HG03460 (cell line): ENCODE measurements around the gene STK11IP.

Experiments used
- ATAC-seq: cut with Tn5 transposase; IDR thresholded peaks from one replicate; pipeline ENCODE4 v1.9.1; 2021; ENCODE audit not compliant: unreplicated experiment

STK11IP gene

DNA sequence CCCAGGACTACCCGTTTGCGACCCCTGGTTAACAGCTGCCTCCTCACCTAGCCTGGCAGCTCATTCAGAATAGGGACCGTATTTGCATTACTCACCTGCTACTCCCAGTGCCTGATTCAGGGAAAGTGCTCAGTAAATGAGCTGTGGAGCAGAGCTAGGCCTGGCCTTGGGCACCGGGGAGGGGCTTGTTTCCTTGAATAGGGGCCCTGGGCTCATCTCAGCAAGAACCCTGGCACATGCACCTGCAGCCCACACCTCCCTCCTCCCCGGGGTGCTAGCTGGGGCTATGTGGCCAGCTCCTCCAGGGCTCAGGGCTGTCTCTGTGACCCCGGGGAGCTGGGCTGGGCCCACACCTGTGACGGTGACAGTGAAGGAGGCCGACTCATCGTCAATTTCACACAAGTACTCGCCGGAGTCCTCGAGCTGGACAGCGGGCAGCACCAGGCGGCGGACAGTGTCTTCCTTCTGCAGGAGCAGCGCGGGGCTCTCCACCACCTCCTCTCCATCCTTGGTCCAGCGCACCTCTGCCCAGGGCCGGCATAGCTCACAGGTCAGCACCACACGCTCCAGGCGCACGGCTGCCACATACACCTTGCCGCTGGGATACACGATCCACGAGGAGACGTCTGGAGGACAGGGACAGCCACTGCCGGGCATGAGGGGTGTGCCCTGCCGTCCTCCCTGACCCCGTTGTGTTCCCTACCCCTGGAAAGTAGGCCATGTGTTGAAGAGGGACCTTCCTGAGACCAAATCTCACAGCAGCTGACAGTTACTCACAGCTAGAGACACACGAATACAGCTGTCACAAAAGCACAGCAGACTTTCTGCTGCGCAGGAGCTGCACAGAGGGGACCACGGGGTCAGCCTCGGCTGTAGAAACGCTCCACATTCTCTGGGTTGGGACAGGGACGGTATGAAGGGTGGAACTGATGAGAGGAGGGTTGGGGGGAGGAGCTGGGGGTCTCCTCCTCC, 35.3 kb upstream of the STK11IP start:
- no peak for ATAC-seq

DNA sequence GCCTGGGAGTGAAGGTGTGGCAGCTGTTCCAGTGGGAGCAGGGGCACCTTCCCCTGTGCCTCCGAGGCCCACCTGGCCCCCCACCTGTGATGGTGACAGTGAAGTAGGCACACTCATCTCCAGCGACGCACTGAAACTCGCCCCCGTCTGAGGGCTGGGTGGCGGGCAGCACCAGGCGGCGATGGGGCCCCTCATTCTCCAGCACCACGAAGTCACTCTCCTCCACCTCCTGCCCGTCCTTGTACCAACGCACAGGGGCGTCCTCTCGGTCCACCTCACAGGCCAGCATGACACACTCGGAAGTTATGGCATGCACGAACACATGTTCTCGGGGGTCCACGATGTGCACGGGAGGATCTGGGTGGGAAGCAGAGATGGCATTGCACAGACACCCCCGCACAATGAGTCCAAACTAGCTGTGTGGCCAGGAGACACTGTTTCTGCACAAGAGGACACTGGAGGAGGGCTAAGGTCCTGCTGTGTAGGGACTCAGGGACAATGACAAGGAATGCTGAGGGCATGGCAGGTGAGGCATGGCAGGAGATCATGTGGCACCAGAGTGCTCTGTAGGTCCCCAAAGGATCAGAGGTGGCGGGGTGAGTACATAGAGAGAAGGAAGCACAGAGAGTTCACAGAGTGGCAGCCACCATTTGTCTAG, 34.3 kb upstream of the STK11IP start:
- ATAC-seq = no peak

DNA sequence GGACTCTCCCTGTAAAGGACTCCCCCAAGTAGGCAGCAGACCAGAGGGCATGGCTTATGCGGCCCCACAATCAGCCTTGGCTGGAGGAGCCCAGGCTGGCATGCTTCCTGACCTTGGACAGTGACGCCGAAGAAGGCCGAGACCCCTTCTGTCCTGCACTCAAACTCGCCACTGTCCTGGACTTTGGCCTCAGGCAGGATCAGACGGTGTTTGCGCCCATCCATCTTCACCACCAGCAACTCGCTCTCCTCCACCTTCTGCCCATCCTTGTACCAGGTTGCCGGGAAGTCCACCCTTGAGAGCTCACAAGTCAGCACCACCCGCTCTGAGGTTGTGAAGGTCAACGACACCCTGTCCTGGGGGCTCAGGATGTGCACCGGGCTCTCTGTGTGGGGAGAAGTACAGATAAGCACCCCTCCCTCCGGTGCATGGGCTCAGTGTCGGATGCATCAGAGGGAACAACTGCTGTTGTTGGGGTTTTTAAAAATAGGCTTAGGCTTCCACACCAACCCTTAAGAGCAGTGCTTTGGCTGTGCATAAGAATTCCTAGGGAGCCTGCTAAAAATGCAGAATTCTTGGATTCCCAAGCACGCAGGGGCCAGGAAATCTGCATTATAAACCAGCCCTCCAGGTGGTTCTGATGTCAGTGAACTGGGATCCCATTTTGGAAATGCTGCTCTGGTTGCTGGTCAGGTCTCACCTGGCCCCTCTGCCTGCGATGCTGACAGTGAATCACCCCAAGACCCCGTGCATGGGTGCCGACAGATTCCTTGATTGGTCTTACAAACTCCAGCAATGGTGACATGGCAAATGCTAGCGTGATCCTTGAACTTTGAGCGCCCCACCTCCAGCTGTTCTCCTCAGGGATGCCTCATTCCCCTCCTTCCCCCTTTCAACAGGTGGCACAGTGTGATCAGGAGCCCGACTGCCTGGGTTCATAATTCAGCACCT, 32.3 kb upstream of the STK11IP start:
- ATAC-seq = no peak

DNA sequence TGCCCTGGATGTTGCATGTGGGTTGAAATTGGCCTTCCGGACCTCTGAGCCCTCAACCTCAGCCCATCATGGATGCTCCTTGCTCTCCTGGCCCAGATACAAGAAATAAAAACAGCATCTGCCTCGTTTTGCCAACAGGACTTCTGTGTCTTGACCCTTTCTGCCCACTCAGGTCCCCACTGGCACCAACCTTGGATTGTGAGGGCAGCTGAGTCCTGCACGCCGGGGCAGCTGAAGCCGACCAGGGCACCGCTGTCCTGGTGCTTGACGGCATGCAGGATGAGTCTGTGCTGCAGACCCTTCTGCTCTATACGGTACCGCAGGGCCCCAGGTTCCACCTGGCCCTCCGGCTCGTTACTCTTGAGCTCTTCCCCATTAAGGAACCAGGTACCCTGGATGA, 31.0 kb upstream of the STK11IP start:
- ATAC-seq = no peak

DNA sequence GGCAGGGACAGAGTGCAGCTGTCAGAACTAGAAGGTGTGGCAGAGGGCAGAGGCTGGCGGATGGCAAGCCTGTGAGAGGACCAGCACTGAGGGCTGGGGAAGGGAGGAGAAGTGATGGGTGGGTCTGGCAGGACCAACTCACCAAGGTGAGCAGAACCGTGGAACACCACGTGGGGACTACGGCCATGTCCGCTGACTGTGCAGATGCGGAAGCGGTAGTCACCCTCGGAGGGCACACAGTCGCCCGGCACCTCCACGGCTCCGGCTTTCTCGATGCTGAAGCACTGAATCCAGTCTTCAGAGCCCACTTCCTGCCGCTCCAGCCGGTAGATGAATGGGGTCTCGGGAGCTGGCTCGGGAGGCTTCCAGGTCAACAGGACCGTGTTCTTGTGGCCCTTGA, 30.5 kb upstream of the STK11IP start:
- ATAC-seq = no peak

DNA sequence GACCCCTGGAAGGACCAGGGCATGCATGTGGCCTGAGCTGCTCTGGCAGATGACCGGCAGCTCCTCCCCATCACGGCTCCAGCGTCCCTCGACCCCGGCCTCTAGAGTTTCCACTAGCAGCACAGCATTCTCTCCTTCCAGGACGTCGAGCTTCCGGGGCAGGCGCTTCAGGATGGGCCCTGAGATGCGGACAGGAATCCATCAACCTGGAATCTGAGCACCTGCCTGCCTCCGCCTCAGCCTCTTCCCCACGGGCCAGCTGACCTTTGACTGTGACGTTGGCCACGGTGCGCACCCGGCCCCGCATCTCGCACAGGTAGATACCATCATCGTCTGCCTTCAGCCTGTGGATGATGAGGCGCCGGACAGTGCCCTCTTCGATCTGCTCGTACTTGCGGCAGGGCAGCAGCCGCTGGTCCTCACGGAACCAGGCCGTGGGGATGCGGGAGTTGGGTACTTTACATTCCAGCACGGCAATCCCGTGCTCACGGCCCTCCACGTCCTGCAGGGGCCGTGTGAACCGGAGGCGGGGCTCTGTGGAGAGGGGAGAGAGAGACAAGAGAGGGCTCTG, 29.8 kb upstream of the STK11IP start:
- no peak for ATAC-seq

DNA sequence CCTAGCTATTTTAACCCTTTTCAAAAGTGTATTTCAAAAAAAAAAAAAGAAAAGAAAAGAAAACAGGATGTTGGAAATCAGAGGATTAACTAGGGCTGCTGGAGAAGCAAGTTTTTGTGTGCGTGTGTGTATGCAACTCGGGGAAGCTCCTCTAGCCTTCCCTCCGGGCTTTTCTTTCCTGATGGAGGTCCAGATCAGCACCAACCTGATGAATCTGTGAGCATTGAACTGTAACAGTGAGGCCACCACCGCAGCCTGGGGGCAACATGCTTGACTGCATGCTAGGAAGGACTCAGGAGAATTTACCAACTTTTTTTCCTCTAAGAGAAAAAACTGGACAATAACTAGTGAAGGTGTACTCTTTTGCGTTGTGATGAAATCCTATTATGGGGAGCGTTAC, 28.6 kb upstream of the STK11IP start:
- no peak for ATAC-seq

DNA sequence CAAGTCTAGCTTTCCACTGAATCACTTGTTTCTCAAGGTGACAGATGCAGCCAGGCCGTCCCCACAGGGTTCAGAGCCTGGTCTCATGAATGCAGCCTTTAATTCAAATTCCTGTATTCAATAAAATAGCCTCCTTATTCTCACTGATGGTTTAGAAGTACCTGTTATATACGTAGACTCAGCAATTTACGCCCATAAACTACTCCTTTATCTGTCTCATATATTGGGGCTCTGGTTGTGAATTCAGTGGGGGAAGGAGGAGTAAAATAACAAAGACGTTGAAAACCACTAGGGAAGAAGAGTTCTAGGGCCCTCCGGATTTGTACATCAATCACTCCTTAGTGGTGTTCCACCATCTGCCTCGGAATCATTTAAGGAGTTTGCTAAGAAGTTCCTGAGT, 28.0 kb upstream of the STK11IP start:
- no peak for ATAC-seq

DNA sequence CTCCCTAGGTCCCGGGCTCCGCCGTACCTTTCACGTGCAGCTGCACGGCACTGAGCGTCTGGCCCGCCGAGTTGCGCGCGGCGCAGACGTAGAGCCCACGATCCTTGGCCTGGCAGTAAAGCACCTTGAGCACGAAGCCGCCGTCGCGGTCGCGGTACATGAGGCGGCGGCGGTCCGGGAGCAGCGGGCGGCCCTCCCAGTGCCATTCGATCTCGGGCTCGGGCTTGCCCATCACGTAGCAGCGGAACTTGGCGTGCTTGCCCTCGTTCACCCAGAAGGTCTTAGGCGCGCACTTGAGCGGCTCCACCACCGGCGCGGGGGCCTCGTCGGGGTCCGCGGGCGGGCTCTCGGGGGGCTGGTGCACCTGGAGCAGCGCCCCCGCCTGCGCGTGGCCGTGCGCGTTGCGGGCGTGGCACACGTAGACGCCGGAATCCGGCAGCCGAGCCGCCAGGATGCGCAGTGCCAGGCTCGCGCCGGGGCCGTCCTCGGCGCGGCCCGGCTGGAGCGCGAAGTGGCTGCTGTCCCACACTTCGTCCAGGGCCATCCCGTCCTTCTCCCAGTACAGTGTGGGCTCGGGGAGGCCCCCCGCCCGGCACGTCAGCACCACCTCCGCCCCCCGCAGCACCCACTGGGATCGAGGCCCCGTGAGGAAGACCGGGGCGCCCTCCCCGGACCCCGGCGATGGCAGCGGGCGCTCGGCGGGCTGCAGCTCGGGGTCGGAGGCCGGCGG, 27.3 kb upstream of the STK11IP start:
- no peak for ATAC-seq

DNA sequence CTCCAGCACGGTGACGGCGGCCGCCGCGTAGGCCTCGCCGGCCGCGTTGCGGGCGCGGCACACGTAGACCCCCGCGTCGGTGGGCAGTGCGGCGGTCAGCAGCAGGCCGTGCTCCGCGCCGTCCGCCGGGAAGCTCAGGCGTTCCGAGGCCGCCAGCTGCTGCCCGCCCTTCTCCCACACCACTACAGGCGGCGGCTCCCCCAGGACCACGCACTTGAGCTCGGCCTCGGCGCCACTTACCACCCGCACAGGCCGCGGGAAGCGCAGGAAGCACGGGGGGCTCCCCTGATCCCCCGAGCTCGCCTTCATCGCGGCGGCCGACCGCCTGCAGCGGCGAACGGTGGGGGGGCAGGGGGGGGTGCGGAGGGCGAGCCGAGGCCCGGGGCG, 26.7 kb upstream of the STK11IP start:
- no peak for ATAC-seq

DNA sequence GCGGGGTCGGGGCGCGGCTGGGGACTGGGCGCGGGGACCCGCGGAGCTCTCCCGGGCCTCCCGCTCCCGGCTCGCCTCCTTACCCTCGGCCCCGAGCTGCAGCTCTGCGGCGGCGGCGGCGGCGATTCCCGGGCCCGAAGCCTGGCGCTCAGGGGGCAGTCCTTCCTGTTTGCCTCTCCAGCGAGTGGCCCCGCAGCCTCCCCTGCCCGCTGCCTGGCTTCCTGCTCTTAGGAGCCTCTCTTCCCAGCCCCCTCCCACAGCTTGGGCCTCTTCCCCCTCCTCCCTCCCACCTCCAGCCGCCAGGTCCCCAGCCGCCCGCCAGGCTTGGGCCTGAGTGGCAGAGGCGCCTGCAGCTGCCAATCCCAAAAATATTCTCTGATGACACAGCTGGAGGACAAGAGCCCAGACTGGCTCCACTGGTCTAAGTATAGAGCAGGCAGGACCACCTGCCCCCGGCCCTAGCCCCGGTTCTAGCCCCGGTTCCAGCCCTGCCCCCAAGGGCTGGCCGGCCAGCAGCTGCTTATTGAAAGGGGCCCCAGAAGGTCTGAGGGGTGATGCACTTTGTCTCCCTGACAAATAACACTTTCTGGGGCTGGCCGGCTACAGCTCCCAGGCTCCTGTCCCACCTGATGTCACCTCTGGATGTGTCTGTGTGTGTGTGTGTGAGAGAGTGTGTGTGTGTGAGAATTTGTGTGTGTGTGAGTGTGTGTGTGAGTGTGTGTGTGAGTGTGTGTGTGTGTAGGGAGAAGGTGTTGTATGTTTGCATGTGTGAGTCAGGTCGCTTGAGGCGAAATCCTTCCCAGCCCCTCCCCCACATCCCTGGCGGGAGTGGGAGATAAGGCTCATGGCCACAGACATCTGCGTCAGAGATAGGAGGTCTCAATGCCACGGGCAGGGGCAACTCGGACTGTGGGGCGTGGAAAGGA, 26.1 kb upstream of the STK11IP start, which contains the start of gene OBSL1:
Gene OBSL1, minus strand, starts transcription at position 229 of the 926 bp plus-strand sequence. CDS start 307 bp downstream, outside the sequence.
- no peak for ATAC-seq

DNA sequence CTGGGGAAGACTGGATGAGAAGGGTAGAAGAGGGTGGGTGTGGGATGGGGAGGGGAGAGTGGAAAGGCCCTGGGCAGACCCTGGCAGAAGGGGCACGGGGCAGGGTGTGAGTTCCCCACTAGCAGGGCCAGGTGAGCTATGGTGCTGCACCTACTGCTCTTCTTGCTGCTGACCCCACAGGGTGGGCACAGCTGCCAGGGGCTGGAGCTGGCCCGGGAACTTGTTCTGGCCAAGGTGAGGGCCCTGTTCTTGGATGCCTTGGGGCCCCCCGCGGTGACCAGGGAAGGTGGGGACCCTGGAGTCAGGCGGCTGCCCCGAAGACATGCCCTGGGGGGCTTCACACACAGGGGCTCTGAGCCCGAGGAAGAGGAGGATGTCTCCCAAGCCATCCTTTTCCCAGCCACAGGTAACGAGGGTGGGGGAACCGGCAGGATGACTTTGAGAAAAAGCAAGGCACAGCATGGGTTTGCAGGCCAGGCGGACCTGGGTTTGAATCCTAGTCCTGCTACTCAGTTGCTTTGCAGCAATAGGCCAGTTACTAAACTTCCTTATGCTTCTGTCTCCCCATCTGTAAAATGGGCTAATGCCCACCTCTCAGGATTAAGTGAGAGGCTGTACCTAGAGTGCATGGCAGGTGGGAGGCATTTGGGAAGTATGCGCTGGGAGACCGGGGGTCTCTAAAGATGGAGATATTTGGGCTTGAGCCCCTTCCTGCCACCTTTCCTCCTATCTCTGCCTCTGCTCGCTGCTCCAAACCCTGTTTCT, 25.2 kb upstream of the STK11IP start, which contains the start of gene INHA:
Gene INHA, plus strand, starts transcription at position 74 of the 765 bp plus-strand sequence. Its CDS starts 65 bp downstream, at position 139.
- no peak for ATAC-seq

DNA sequence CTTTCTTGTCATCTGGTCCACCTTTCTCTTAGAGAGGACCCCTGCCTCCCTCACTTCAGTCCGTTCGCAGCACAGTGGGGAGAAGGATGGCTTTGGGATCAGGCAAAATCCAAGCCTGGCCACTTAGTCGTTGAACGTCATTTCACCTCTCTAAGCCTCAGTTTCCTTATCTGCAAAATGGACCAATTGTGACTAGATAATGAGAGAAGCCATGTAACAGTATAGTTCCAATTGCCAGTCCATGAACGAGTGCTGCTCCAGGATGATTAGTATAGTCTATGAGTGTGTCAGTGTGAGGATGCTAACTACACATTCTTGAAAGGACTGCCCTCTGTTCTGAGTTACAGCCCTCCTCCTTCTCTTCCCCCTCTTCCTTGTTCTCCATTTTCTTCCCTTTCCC, 24.5 kb upstream of the STK11IP start:
- ATAC-seq = no peak

DNA sequence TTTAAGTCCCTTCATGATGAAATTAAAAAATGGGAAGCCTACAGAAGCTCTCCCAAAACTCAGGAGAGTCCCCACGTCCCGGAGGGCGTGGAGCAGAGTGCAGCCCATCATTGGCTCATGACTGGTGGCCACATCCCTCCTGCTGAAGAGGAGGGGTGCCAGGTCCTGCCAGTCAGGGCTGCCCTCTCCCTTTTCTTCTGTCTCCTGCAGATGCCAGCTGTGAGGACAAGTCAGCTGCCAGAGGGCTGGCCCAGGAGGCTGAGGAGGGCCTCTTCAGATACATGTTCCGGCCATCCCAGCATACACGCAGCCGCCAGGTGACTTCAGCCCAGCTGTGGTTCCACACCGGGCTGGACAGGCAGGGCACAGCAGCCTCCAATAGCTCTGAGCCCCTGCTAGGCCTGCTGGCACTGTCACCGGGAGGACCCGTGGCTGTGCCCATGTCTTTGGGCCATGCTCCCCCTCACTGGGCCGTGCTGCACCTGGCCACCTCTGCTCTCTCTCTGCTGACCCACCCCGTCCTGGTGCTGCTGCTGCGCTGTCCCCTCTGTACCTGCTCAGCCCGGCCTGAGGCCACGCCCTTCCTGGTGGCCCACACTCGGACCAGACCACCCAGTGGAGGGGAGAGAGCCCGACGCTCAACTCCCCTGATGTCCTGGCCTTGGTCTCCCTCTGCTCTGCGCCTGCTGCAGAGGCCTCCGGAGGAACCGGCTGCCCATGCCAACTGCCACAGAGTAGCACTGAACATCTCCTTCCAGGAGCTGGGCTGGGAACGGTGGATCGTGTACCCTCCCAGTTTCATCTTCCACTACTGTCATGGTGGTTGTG, 23.0 kb upstream of the STK11IP start:
- no peak for ATAC-seq

DNA sequence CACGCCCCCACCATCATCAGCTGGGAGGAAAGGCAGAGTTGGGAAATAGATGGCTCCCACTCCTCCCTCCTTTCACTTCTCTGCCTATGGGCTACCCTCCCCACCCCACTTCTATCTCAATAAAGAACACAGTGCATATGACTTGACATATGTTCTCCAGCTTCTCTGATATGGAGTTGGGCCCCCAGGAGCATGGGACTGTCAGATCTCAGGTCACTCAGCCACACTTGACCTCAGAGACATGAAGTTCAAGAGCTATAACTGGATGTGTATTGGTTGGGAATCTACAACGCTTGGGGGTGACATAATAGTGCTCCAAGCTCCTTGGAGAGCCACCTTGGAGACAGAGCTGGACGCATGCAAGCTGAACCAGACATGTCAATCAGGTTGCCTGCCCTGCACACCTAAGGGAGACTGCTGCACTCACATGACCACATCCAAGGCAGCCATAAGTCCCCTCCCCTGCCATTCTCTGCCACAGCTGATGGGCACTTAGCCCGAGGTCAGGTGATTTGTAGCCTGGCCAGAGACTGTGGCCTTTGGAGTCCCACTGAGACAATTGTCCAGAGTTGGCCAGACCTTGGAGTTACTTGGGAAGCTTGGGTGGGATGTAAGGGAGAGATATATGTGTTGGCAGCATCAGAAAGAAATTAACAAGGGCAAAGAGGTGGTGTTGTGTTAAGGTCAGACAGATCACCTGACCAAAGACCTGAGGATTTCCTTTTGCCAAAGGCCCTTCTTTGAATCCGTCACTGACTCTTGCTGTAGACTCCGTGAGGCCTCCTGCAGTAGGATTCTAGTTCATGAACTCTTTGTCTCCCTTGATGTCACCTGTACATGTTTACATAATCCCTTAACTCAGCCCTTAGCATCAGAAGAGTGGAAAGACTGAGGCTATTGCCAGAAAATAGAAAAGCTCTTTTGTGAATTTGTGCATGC, 21.8 kb upstream of the STK11IP start:
- ATAC-seq = no peak
